ENCODE results near the gene CADPS2. TPM values are rescaled to one million over a fixed set of nuclear protein-coding genes. Genes with fewer than 3 reads are reported as not detected.

CADPS2 gene
- total and polyA plus RNA-seq, 10 of the 15 experiments (the other 5 are each of a cell fraction or from before 2014, with no cell fraction given): 0.05 to 7.5 (median 0.25) TPM

DNA sequence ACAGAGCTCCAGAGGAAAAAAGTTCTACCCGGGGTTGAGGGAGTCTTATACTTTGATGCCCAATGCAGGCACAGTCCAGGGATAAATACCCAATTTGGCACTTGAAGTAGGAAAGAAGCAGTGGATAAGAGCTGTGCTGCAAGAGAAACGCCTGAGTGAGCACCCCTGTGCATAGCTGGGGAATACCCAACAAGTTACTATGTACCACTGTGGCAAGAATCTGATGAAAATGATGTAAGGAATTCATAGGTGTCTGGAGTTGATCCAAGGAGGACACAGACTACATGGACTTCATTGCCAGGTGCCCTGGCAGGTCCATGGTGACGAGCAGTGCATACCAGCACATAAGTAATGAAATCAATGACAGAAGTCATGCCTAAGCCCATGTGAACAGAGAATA, 398.0 kb downstream of the CADPS2 start:
- 36% methylated on average over 3 of the region's 3 CpGs for WGBS (ENCODE audit: insufficient coverage, insufficient replicate concordance, low lambda C conversion rate, missing lambda C conversion rate)
- BruUV-seq (replicated peaks): no TSS peak
- POLR2A ChIA-PET: no interaction called here
- Histone ChIP-seq H3K79me2 (ENCODE audit: control insufficient read depth, insufficient read depth, low read length) (no peaks in the 10 kb centered on the region), H4K20me1 (ENCODE audit: control insufficient read depth, insufficient read depth) (no peaks in the 10 kb centered on the region), H3K4me2 (ENCODE audit: control insufficient read depth, insufficient read depth) (no peak overlapping the region), H2AFZ (ENCODE audit: control insufficient read depth, low read depth, low read length) (no peak overlapping the region), H3K27me3 (replicated peaks in 1 of 2; ENCODE audit: control insufficient read depth in 2 of 2, insufficient read depth in 2 of 2, low read length in 1 of 2) (no peaks in the 10 kb centered on the region), H3K9ac (ENCODE audit: control insufficient read depth, insufficient read depth, low read length) (no peak overlapping the region), H3K36me3 (ENCODE audit: control insufficient read depth in 2 of 2, insufficient read depth in 2 of 2, low read length in 1 of 2) (no peaks in the 10 kb centered on the region), H3K4me1 (ENCODE audit: control insufficient read depth, insufficient read depth, low read length) (no peaks in the 10 kb centered on the region), H3K27ac (ENCODE audit: control insufficient read depth, insufficient read depth) (no peak overlapping the region), H3K4me3 (no peak overlapping the region), H3K9me3 (replicated peaks; ENCODE audit: control insufficient read depth, insufficient read depth, low read length) (no peaks in the 10 kb centered on the region)
- intact Hi-C loops (cut with micrococcal nuclease; ENCODE audit: unreplicated experiment): no loop called here
- ATAC-seq (peak; percentile 70), DNase-seq (ENCODE audit: low read depth, low spot score) (no peak), FAIRE-seq (no peak)
- SMC1A ChIA-PET (ENCODE audit: uncharacterized antibody, unreplicated experiment): interaction anchor here (0.9 to 1.4 kb wide), 6 partner anchors 9 to 72 kb away, joined by 3 to 6 read pairs (median 4); no protein-coding TSS in a partner anchor
- TF ChIP-seq, protein P1, sequence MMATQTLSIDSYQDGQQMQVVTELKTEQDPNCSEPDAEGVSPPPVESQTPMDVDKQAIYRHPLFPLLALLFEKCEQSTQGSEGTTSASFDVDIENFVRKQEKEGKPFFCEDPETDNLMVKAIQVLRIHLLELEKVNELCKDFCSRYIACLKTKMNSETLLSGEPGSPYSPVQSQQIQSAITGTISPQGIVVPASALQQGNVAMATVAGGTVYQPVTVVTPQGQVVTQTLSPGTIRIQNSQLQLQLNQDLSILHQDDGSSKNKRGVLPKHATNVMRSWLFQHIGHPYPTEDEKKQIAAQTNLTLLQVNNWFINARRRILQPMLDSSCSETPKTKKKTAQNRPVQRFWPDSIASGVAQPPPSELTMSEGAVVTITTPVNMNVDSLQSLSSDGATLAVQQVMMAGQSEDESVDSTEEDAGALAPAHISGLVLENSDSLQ (IDR thresholded peaks at IDR 0.05): no peak
- TF ChIP-seq TAF1 (IDR thresholded peaks at IDR 0.05; ENCODE audit: borderline replicate concordance, low read depth, low read length): no peak
- TF ChIP-seq, protein P2, sequence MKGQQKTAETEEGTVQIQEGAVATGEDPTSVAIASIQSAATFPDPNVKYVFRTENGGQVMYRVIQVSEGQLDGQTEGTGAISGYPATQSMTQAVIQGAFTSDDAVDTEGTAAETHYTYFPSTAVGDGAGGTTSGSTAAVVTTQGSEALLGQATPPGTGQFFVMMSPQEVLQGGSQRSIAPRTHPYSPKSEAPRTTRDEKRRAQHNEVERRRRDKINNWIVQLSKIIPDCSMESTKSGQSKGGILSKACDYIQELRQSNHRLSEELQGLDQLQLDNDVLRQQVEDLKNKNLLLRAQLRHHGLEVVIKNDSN (IDR thresholded peaks at IDR 0.05; ENCODE audit: borderline replicate concordance, extremely low read length, insufficient read depth, low read depth, low read length): no peak
- TF ChIP-seq BRCA1 (IDR thresholded peaks at IDR 0.05; ENCODE audit: low read depth, low read length): no peak
- TF ChIP-seq SPI1 (IDR thresholded peaks at IDR 0.05; ENCODE audit: borderline replicate concordance, insufficient read depth, low read depth, low read length): no peak
- CTCF ChIA-PET: interaction anchor here (0.6 to 2.7 kb wide), 4 partner anchors 38 to 320 kb away, joined by 3 to 8 read pairs (median 5); no protein-coding TSS in a partner anchor
- RAD21 ChIA-PET (ENCODE audit: unreplicated experiment): interaction anchor here (0.7 kb wide), 1 partner anchor 44 kb away, joined by 3 read pairs; no protein-coding TSS in a partner anchor
- in situ Hi-C loops (cut with MboI): no loop called here
